Dermis blood vessel endothelial cell (primary cell): Measurements from ENCODE around the gene ACSL6. TPM values are rescaled to one million over a fixed set of nuclear protein-coding genes. Genes with fewer than 3 reads are reported as not detected.
"Not testable (repeated sequence)": the region's sequence is repeated elsewhere in the genome, so short reads cannot be mapped to it uniquely, and the experiment has no call there.

ENCODE experiments used
- DNase-seq: peaks from one replicate; pipeline ENCODE4 v3.0.0; 2010
- total RNA-seq: library from RNA; depleted of rRNA; stranded (reverse); fragments of >200 nt; gene quantifications from 2 replicates; pipeline ENCODE4 v1.2.3, GENCODE V29; 2014

Gene ACSL6
- total RNA-seq, 1 donor from 2014 or later = 0.17 TPM

- DNase-seq = no peak
Measured at GRCh38 chr5:131926168-131926567, 85.3 kb downstream of the ACSL6 start.

- no peak for DNase-seq
Measured at GRCh38 chr5:131916481-131916880, 95.0 kb downstream of the ACSL6 start.

GRCh38 chr5:131914472-131914871 lies 97.0 kb downstream of the ACSL6 start:
- DNase-seq = no peak

- no peak for DNase-seq
Measured at GRCh38 chr5:131913603-131914002, 97.9 kb downstream of the ACSL6 start.

GRCh38 chr5:131906668-131907067 lies 104.8 kb downstream of the ACSL6 start:
- no peak for DNase-seq

- not testable (repeated sequence) for DNase-seq
Measured at GRCh38 chr5:131902266-131902665, 109.2 kb downstream of the ACSL6 start.

Other genes with a start within 250 kb of the ACSL6 start
- 30.2 and 37.3 TPM in 2 replicates for gene FNIP1, start 214.6 kb downstream of the ACSL6 start, total RNA-seq
- not detected in 2 replicates for gene MEIKIN, start 66.0 kb downstream of the ACSL6 start, total RNA-seq
- gene IL3, start 49.0 kb upstream of the ACSL6 start, total RNA-seq = not detected in 2 replicates
- gene CSF2, start 62.1 kb upstream of the ACSL6 start, total RNA-seq = 0.14 and 0.34 TPM in 2 replicates
- 55.7 and 62.8 TPM in 2 replicates for gene P4HA2, start 216.2 kb upstream of the ACSL6 start, total RNA-seq
- 31.0 and 51.6 TPM in 2 replicates for gene PDLIM4, start 246.0 kb upstream of the ACSL6 start, total RNA-seq